ENCODE data around the gene NEGR1.

DNA sequence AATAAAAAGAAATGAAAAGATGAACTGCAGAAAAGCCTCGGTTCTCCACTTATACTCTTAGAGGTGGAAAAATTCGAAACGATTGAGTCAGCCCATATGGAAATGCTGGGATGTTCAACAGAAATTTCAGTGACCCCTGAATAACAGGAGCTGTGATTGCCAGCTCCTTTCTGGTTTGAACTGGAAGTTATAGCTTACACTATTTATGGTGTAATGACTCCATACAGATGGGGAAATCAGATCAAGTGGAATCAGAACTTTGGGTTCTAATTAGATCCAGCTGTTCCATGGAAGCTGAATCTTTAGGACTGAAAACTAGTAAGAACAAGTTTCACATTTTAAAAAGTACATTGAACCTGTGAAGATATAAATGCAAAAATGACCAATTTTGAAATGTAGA, 632.2 kb downstream of the NEGR1 start:
- TF ChIP-seq, protein P1, sequence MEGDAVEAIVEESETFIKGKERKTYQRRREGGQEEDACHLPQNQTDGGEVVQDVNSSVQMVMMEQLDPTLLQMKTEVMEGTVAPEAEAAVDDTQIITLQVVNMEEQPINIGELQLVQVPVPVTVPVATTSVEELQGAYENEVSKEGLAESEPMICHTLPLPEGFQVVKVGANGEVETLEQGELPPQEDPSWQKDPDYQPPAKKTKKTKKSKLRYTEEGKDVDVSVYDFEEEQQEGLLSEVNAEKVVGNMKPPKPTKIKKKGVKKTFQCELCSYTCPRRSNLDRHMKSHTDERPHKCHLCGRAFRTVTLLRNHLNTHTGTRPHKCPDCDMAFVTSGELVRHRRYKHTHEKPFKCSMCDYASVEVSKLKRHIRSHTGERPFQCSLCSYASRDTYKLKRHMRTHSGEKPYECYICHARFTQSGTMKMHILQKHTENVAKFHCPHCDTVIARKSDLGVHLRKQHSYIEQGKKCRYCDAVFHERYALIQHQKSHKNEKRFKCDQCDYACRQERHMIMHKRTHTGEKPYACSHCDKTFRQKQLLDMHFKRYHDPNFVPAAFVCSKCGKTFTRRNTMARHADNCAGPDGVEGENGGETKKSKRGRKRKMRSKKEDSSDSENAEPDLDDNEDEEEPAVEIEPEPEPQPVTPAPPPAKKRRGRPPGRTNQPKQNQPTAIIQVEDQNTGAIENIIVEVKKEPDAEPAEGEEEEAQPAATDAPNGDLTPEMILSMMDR (IDR thresholded peaks at IDR 0.05): no peak
- no peak for TF ChIP-seq POLR2A (IDR thresholded peaks at IDR 0.05)

All from stomach (tissue), 4 donors.